ENCODE measurements around the gene RAD17.
"Not testable (repeated sequence)": the region's sequence is repeated elsewhere in the genome, so short reads cannot be mapped to it uniquely, and the experiment has no call there.

- not testable (repeated sequence) for TF ChIP-seq CTCF, POLR2A (IDR thresholded peaks at IDR 0.05)
Measured at GRCh38 chr5:69455428-69455988, 85.9 kb downstream of the RAD17 start.

Data from esophagus squamous epithelium (tissue), 4 donors.